Mesodermal cell (in vitro differentiated cells): ENCODE results near the gene MARVELD3.

Experiments used
- H3K27ac ChIP-seq: 2 replicates; pipeline ENCODE4 v1.7.0; 2013; ENCODE audit warnings: mild to moderate bottlenecking, low read depth, low read length, moderate library complexity; ENCODE audit not compliant: severe bottlenecking
- H3K36me3 ChIP-seq: 2 replicates; pipeline ENCODE4 v1.7.1; 2013; ENCODE audit warnings: mild to moderate bottlenecking, low read length, moderate library complexity; ENCODE audit not compliant: control insufficient read depth, insufficient read depth
- H3K4me1 ChIP-seq: one replicate; pipeline ENCODE4 v1.7.1; 2013; ENCODE audit warnings: mild to moderate bottlenecking, low read length; ENCODE audit not compliant: insufficient read depth, control insufficient read depth, poor library complexity, severe bottlenecking
- H3K4me3 ChIP-seq: 2 replicates; pipeline ENCODE4 v1.7.0; 2013; ENCODE audit warnings: low read length, control low read depth, mild to moderate bottlenecking; ENCODE audit not compliant: insufficient read depth, poor library complexity, severe bottlenecking; ENCODE audit errors: extremely low read depth
- H3K9me3 ChIP-seq: 2 replicates; pipeline ENCODE4 v1.7.1; 2013; ENCODE audit warnings: mild to moderate bottlenecking, low read length, moderate library complexity; ENCODE audit not compliant: control insufficient read depth
- WGBS, 2 experiments: methylation state at CpG; one replicate each; pipeline ENCODE4 v1.1.5; 2013; ENCODE audit warnings: missing lambda C conversion rate in 2 of 2; ENCODE audit not compliant: insufficient coverage in 2 of 2; 5-methylcytosine and 5-hydroxymethylcytosine counted together

Gene MARVELD3

GRCh38 chr16:71648162-71648561 is 22.2 kb downstream of the MARVELD3 start:
- WGBS, 2 experiments, result 85 to 93% methylated on average over 2 of the region's 2 CpGs
- no peak overlapping the region for H3K27ac ChIP-seq
- no peak overlapping the region for H3K4me3 ChIP-seq
- peaks cover 69% of the 10 kb centered on the region for H3K36me3 ChIP-seq
- no peaks in the 10 kb centered on the region for H3K4me1 ChIP-seq
- H3K9me3 ChIP-seq, result no peaks in the 10 kb centered on the region

- H3K4me3 ChIP-seq, result no peak overlapping the region
- H3K4me1 ChIP-seq, result no peaks in the 10 kb centered on the region
- no peaks in the 10 kb centered on the region for H3K9me3 ChIP-seq
- no peak overlapping the region for H3K27ac ChIP-seq
- WGBS, 2 experiments, result 90% methylated on average over 4 to 6 of the region's 6 CpGs
- H3K36me3 ChIP-seq, result peaks cover 72% of the 10 kb centered on the region
Measured at GRCh38 chr16:71648921-71649320, 22.9 kb downstream of the MARVELD3 start.

- Histone ChIP-seq H3K4me3 (no peak overlapping the region), H3K36me3 (peaks cover 71% of the 10 kb centered on the region), H3K4me1 (no peaks in the 10 kb centered on the region), H3K27ac (no peak overlapping the region), H3K9me3 (no peaks in the 10 kb centered on the region)
- 90 to 95% methylated on average over 4 to 5 of the region's 7 CpGs for WGBS, 2 experiments
Measured at GRCh38 chr16:71649704-71650103, 23.7 kb downstream of the MARVELD3 start.

GRCh38 chr16:71658771-71659170 is 32.8 kb downstream of the MARVELD3 start:
- no peaks in the 10 kb centered on the region for H3K9me3 ChIP-seq
- no peaks in the 10 kb centered on the region for H3K4me1 ChIP-seq
- H3K27ac ChIP-seq, result no peak overlapping the region
- 96 to 100% methylated on average over 3 of the region's 4 CpGs for whole genome bisulfite sequencing, 2 experiments
- H3K36me3 ChIP-seq, result peaks cover 73% of the 10 kb centered on the region
- no peak overlapping the region for H3K4me3 ChIP-seq

- Histone ChIP-seq H3K4me1 (no peaks in the 10 kb centered on the region), H3K36me3 (peaks cover 75% of the 10 kb centered on the region), H3K27ac (no peak overlapping the region), H3K9me3 (no peaks in the 10 kb centered on the region), H3K4me3 (no peak overlapping the region)
- WGBS, 2 experiments, result 76 to 100% methylated on average over 2 of the region's 2 CpGs
Measured at GRCh38 chr16:71659471-71659870, 33.5 kb downstream of the MARVELD3 start.

GRCh38 chr16:71666264-71666663 is 40.3 kb downstream of the MARVELD3 start:
- H3K27ac ChIP-seq, result no peak overlapping the region
- H3K4me1 ChIP-seq, result no peaks in the 10 kb centered on the region
- H3K9me3 ChIP-seq, result no peaks in the 10 kb centered on the region
- H3K36me3 ChIP-seq, result peaks cover 76% of the 10 kb centered on the region
- H3K4me3 ChIP-seq, result no peak overlapping the region
- 83% methylated on average over 1 of the region's 1 CpG; no CpG with 5 or more reads in 1 of the 2 experiments for WGBS, 2 experiments

- Histone ChIP-seq H3K27ac (no peak overlapping the region), H3K9me3 (no peaks in the 10 kb centered on the region), H3K4me1 (no peaks in the 10 kb centered on the region), H3K36me3 (peaks cover 78% of the 10 kb centered on the region), H3K4me3 (no peak overlapping the region)
- 80 to 84% methylated on average over 1 to 2 of the region's 4 CpGs for WGBS, 2 experiments
Measured at GRCh38 chr16:71666928-71667707, 41.1 kb downstream of the MARVELD3 start.

- no peaks in the 10 kb centered on the region for H3K9me3 ChIP-seq
- H3K36me3 ChIP-seq, result peaks cover 80% of the 10 kb centered on the region
- H3K4me3 ChIP-seq, result no peak overlapping the region
- no peak overlapping the region for H3K27ac ChIP-seq
- WGBS, 2 experiments, result 95 to 96% methylated on average over 4 to 5 of the region's 6 CpGs
- no peaks in the 10 kb centered on the region for H3K4me1 ChIP-seq
Measured at GRCh38 chr16:71669926-71670536, 44.0 kb downstream of the MARVELD3 start.

GRCh38 chr16:71670537-71670936 is 44.6 kb downstream of the MARVELD3 start:
- Histone ChIP-seq H3K27ac (no peak overlapping the region), H3K4me3 (no peak overlapping the region), H3K9me3 (no peaks in the 10 kb centered on the region), H3K36me3 (peaks cover 83% of the 10 kb centered on the region), H3K4me1 (no peaks in the 10 kb centered on the region)
- 100% methylated on average over 1 of the region's 4 CpGs; no CpG with 5 or more reads in 1 of the 2 experiments for WGBS, 2 experiments

GRCh38 chr16:71671165-71671564 is 45.2 kb downstream of the MARVELD3 start:
- no peaks in the 10 kb centered on the region for H3K9me3 ChIP-seq

GRCh38 chr16:71672125-71672524 is 46.1 kb downstream of the MARVELD3 start:
- Histone ChIP-seq H3K36me3 (peaks cover 82% of the 10 kb centered on the region), H3K4me3 (no peak overlapping the region)
- WGBS, 2 experiments, result 94% methylated on average over 3 of the region's 3 CpGs; no CpG with 5 or more reads in 1 of the 2 experiments

More at GRCh38 chr16:71671165-71671564, 45.2 kb downstream of the MARVELD3 start:
- Histone ChIP-seq H3K27ac (no peak overlapping the region), H3K4me3 (no peak overlapping the region), H3K4me1 (no peaks in the 10 kb centered on the region), H3K36me3 (peaks cover 83% of the 10 kb centered on the region)
- 100% methylated on average over 1 of the region's 3 CpGs for WGBS, 2 experiments

More at GRCh38 chr16:71672125-71672524, 46.1 kb downstream of the MARVELD3 start:
- Histone ChIP-seq H3K4me1 (no peaks in the 10 kb centered on the region), H3K27ac (no peak overlapping the region), H3K9me3 (no peaks in the 10 kb centered on the region)
